ENCODE results near the gene ARHGAP30. TPM values are rescaled to one million over a fixed set of nuclear protein-coding genes. Genes with fewer than 3 reads are reported as not detected.
A peak's percentile ranks its signal among the peaks of the same experiment; 100 is the strongest.

Gene ARHGAP30
- total and polyA plus RNA-seq, 2 of the 8 experiments (the other 6 are each of a cell fraction or from before 2014, with no cell fraction given) = 0.27 to 0.39 TPM

DNA sequence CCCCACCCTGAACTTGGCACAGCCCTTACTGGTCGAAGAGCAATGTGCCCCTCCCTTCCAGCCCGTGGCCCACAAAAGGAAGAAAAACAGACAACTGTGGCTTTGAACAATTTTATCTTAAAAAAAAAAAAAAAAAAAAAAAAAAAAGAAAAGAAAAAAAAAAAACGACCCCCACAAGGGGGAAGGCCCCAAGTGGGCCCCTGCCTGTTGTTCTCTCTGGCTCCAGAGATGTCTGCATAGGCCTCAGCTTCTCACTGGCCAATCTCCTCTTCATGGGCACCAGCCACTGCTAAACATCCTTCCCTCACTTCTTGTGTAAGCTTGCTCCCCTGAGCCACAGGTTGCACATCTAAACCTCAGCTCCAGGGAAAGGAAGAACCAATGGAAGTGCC, 30.5 kb downstream of the ARHGAP30 start:
- Histone ChIP-seq H3K79me1 (ENCODE audit: low read depth, low read length) (peaks cover 7% of the 10 kb centered on the region), H3K36me3 (ENCODE audit: control insufficient read depth in 2 of 4, insufficient read depth in 4 of 4, low read length in 3 of 4) (peaks cover 24 to 36% (median 31%) of the 10 kb centered on the region in 4 experiments; a peak in 6 of 8 replicates), H3K4me1 (replicated peaks in 1 of 4; ENCODE audit: control insufficient read depth in 3 of 4, insufficient read depth in 4 of 4, low read length in 3 of 4) (peaks cover 5 to 11% (median 8%) of the 10 kb centered on the region in 4 experiments; a peak in 6 of 7 replicates), H3K4ac (replicated peaks; ENCODE audit: insufficient read length, low read depth, low read length) (no peak overlapping the region), H4K91ac (replicated peaks; ENCODE audit: insufficient read length, low read length) (no peak overlapping the region), H2BK20ac (ENCODE audit: low read length) (no peak overlapping the region), H4K20me1 (replicated peaks in 1 of 2; ENCODE audit: control insufficient read depth in 1 of 2, insufficient read depth in 2 of 2, low read length in 2 of 2) (peaks cover 0 to 8% of the 10 kb centered on the region in 2 experiments), H3K4me2 (ENCODE audit: insufficient read depth in 1 of 2, low read depth in 2 of 2, low read length in 2 of 2) (peak overlapping the region; percentile 68 to 73), H3K14ac (ENCODE audit: insufficient read length) (no peak overlapping the region), H2AFZ (ENCODE audit: low read length) (no peak overlapping the region), H3K9me3 (ENCODE audit: insufficient read depth in 2 of 2, low read depth in 1 of 2, low read length in 1 of 2) (no peaks in the 10 kb centered on the region), H3K27me3 (replicated peaks in 1 of 4; ENCODE audit: control insufficient read depth in 3 of 4, extremely low read depth in 1 of 4, insufficient read depth in 3 of 4, low read length in 3 of 4) (no peaks in the 10 kb centered on the region), H3K4me3 (ENCODE audit: extremely low read depth in 1 of 4, insufficient read depth in 2 of 4, low read depth in 3 of 4, low read length in 4 of 4) (peak overlapping the region; percentile 64 to 97 (median 85)), H3K56ac (replicated peaks; ENCODE audit: insufficient read length, low read depth, low read length) (no peak overlapping the region), H3K23me2 (ENCODE audit: low read depth, low read length) (peaks cover 3% of the 10 kb centered on the region; the same call in 1 of the 2 replicates), H2BK5ac (ENCODE audit: low read depth, low read length) (peak overlapping the region; percentile 91; the same call in 1 of the 2 replicates), H4K8ac (ENCODE audit: extremely low read depth, insufficient read depth, low read length) (no peak overlapping the region), H2BK120ac (replicated peaks; ENCODE audit: low read depth, low read length) (no peak overlapping the region), H2BK12ac (ENCODE audit: low read depth, low read length) (no peak overlapping the region), H3K79me2 (ENCODE audit: control insufficient read depth in 1 of 2, insufficient read depth in 2 of 2, low read length in 2 of 2) (peaks cover 0 to 19% of the 10 kb centered on the region in 2 experiments; a peak in 2 of 4 replicates), H3K27ac (ENCODE audit: low read depth, low read length) (no peak overlapping the region), H2AK5ac (ENCODE audit: low read depth, low read length) (no peak overlapping the region), H3K23ac (ENCODE audit: insufficient read length) (no peak overlapping the region), H3K18ac (ENCODE audit: extremely low read depth, low read length) (no peak overlapping the region), H3K9ac (replicated peaks in 1 of 4; ENCODE audit: extremely low read depth in 1 of 4, low read depth in 3 of 4, low read length in 3 of 4) (no peak overlapping the region), H4K5ac (ENCODE audit: insufficient read length, low read depth, low read length) (peak overlapping the region; percentile 63), H2BK15ac (ENCODE audit: low read length) (no peak overlapping the region)
- FAIRE-seq (no peak), DNase-seq (ENCODE audit: low read depth in 1 of 2, low spot score in 2 of 2) (no peak)
- TF ChIP-seq CEBPB (IDR thresholded peaks at IDR 0.05; ENCODE audit: low read depth, low read length) (no peak), BCL11A (IDR thresholded peaks at IDR 0.05; ENCODE audit: low read depth in 2 of 2, low read length in 2 of 2) (no peak), GABPA (IDR thresholded peaks at IDR 0.05; ENCODE audit: borderline replicate concordance, insufficient read depth, low read length) (no peak), SP2 (IDR thresholded peaks at IDR 0.05; ENCODE audit: low read length) (no peak), EZH2 (IDR thresholded peaks at IDR 0.05; ENCODE audit: low read depth, low read length, severe bottlenecking) (no peak), CREB1 (IDR thresholded peaks at IDR 0.05) (no peak), PHF8 (conservative IDR thresholded peaks at IDR 0.05; ENCODE audit: low read depth, low read length) (no peak), TCF12 (IDR thresholded peaks at IDR 0.05; ENCODE audit: low read depth, low read length) (no peak), HDAC6 (IDR thresholded peaks at IDR 0.05; ENCODE audit: low read depth, low read length) (no peak), CHD1 (IDR thresholded peaks at IDR 0.05; ENCODE audit: low read depth, low read length) (no peak), EGR1 (IDR thresholded peaks at IDR 0.05; ENCODE audit: borderline replicate concordance, low read depth, low read length) (no peak), SRF (IDR thresholded peaks at IDR 0.05; ENCODE audit: low read depth, low read length) (no peak)
- ChIA-PET POLR2A (ENCODE audit: partially characterized antibody) (interaction anchor here (0.9 to 3.4 kb wide), 10 partner anchors 8 to 65 kb away, joined by 3 to 50 read pairs (median 3); partner anchors contain the start of gene F11R), CTCF (ENCODE audit: partially characterized antibody) (interaction anchor here (1.1 to 6.7 kb wide), 6 partner anchors 11 to 100 kb away, joined by 3 to 73 read pairs (median 7); partner anchors contain the start of gene KLHDC9)
- 26% methylated on average over 2 of the region's 3 CpGs; no CpG with 5 or more reads in 1 of the 2 experiments for WGBS, 2 experiments (ENCODE audit: extremely low coverage in 1 of 2, insufficient coverage in 1 of 2, insufficient read length in 1 of 2, insufficient replicate concordance in 2 of 2, low coverage in 1 of 2, low lambda C conversion rate in 2 of 2, missing lambda C conversion rate in 1 of 2)

All from H1 (cell line).